Brain microvascular endothelial cell (primary cell): Measurements from ENCODE around the gene PSPC1.

Experiments
- DNase-seq: peaks from one replicate; pipeline ENCODE4 v3.0.0-alpha.2; 2020
- H3K27ac ChIP-seq: fragments of 250-450 bp; sonication (Bioruptor Pico); 2 replicates; pipeline ENCODE4 v1.5.1; 2020; ENCODE audit warnings: mild to moderate bottlenecking, moderate library complexity
- H3K27me3 ChIP-seq: fragments of 250-450 bp; sonication (Bioruptor Pico); replicated peaks from 2 replicates; pipeline ENCODE4 v1.5.1; 2020; ENCODE audit warnings: mild to moderate bottlenecking
- H3K36me3 ChIP-seq: fragments of 250-450 bp; sonication (Bioruptor Pico); replicated peaks from 2 replicates; pipeline ENCODE4 v1.5.1; 2020; ENCODE audit warnings: mild to moderate bottlenecking
- H3K4me3 ChIP-seq: 2 replicates; pipeline ENCODE4 v1.5.1; 2011; ENCODE audit warnings: low read depth, mild to moderate bottlenecking, control low read depth, low read length, moderate library complexity
- in situ Hi-C: cut with HindIII; loops from 2 replicates; pipeline ENCODE4 v1.10.0; 2017; ENCODE audit warnings: low sequenced_read_pairs, low pct_ligation_motif_present
- TF ChIP-seq, protein P1 (sequence below): IDR thresholded peaks from 2 replicates; pipeline ENCODE4 v1.5.1; 2011; ENCODE audit warnings: low read depth, mild to moderate bottlenecking, moderate library complexity, low read length, control low read depth, inconsistent platforms; ENCODE audit errors: missing control alignments

The PSPC1 gene

GRCh38 chr13:19668778-19669177 lies 114.0 kb downstream of the PSPC1 start:
- TF ChIP-seq, protein P1, sequence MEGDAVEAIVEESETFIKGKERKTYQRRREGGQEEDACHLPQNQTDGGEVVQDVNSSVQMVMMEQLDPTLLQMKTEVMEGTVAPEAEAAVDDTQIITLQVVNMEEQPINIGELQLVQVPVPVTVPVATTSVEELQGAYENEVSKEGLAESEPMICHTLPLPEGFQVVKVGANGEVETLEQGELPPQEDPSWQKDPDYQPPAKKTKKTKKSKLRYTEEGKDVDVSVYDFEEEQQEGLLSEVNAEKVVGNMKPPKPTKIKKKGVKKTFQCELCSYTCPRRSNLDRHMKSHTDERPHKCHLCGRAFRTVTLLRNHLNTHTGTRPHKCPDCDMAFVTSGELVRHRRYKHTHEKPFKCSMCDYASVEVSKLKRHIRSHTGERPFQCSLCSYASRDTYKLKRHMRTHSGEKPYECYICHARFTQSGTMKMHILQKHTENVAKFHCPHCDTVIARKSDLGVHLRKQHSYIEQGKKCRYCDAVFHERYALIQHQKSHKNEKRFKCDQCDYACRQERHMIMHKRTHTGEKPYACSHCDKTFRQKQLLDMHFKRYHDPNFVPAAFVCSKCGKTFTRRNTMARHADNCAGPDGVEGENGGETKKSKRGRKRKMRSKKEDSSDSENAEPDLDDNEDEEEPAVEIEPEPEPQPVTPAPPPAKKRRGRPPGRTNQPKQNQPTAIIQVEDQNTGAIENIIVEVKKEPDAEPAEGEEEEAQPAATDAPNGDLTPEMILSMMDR: no peak
- no peak for DNase-seq
- in situ Hi-C loops: no loop called here
- no peaks in the 10 kb centered on the region for H3K27me3 ChIP-seq
- no peak overlapping the region for H3K4me3 ChIP-seq
- no peak overlapping the region for H3K27ac ChIP-seq
- H3K36me3 ChIP-seq: peaks cover 62% of the 10 kb centered on the region

- H3K27ac ChIP-seq: no peak overlapping the region
- TF ChIP-seq, protein P1: no peak
- no peak overlapping the region for H3K4me3 ChIP-seq
- H3K36me3 ChIP-seq: peaks cover 68% of the 10 kb centered on the region
- no peak for DNase-seq
- in situ Hi-C loops: no loop called here
- no peaks in the 10 kb centered on the region for H3K27me3 ChIP-seq
Observed at GRCh38 chr13:19665427-19665859, 117.3 kb downstream of the PSPC1 start.

- no peak overlapping the region for H3K4me3 ChIP-seq
- no peak overlapping the region for H3K27ac ChIP-seq
- H3K27me3 ChIP-seq: no peaks in the 10 kb centered on the region
- DNase-seq: no peak
- TF ChIP-seq, protein P1: no peak
- in situ Hi-C loops: no loop called here
- H3K36me3 ChIP-seq: peaks cover 63% of the 10 kb centered on the region
Observed at GRCh38 chr13:19664481-19665230, 118.1 kb downstream of the PSPC1 start.

- DNase-seq: no peak
- Histone ChIP-seq H3K4me3 (no peak overlapping the region), H3K27me3 (no peaks in the 10 kb centered on the region), H3K36me3 (peaks cover 57% of the 10 kb centered on the region), H3K27ac (no peak overlapping the region)
- in situ Hi-C loops: no loop called here
- TF ChIP-seq, protein P1: no peak
Observed at GRCh38 chr13:19663416-19663979, 119.2 kb downstream of the PSPC1 start.

DNA sequence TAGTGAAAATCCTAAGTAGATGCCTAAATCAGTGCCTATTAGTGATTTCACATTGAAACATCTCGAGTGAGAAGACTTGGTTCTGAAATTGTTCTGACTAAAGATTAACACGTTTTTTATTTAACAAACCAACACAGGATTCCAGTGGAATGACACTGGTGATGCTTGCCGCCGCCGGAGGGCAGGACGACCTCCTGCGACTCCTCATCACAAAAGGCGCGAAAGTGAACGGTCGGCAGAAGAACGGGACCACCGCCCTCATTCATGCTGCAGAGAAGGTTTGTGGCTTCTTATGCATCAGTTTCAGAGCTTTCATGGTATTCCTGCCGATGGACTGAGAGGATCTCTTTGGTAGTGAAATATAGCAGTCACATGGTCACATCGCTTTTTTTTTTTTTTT lies 121.2 kb downstream of the PSPC1 start:
- no peak for DNase-seq
- TF ChIP-seq, protein P1: no peak
- H3K36me3 ChIP-seq: peaks cover 39% of the 10 kb centered on the region
- in situ Hi-C loops: no loop called here
- no peak overlapping the region for H3K4me3 ChIP-seq
- no peaks in the 10 kb centered on the region for H3K27me3 ChIP-seq
- H3K27ac ChIP-seq: no peak overlapping the region

- Histone ChIP-seq H3K27ac (no peak overlapping the region), H3K4me3 (no peak overlapping the region), H3K27me3 (no peaks in the 10 kb centered on the region), H3K36me3 (peaks cover 35% of the 10 kb centered on the region)
- in situ Hi-C loops: no loop called here
- TF ChIP-seq, protein P1: no peak
- DNase-seq: no peak
Observed at GRCh38 chr13:19661126-19661525, 121.6 kb downstream of the PSPC1 start.
